K562 (cell line): ENCODE measurements around the gene SOAT2. TPM values are rescaled to one million over a fixed set of nuclear protein-coding genes. Genes with fewer than 3 reads are reported as not detected.

Source experiments
- ATAC-seq: fragments of 200-7000 bp; cut with Tn5 transposase; 3 replicates; pipeline ENCODE4 v1.9.1; 2020; ENCODE audit warnings: moderate library complexity
- BruUV-seq: library from RNA; stranded (reverse); fragments of 400-500 nt; replicated peaks from 2 replicates; lab custom pipeline; 2021; lab: Mats Ljungman, UMichigan
- CTCF ChIA-PET: fragments of 300-600 bp; formaldehyde crosslinking; extraction: SDS; loops from one replicate; lab custom pipeline; 2021; ENCODE audit warnings: low intra/inter-chr PET ratio; lab: Yijun Ruan, JAX
- POLR2A ChIA-PET: fragments of 300-600, 350-650 bp; sonication (Branson Sonifier 250); formaldehyde crosslinking; extraction: SDS; loops from one replicate; lab custom pipeline; 2021; ENCODE audit warnings: antibody characterized with exemption, inconsistent platforms; lab: Yijun Ruan, JAX
- DNase-seq, 4 experiments: peaks; one replicate each; pipeline versions ENCODE4 v3.0.0 to v3.0.0-alpha.2; 2011 to 2018; ENCODE audit warnings: low spot score in 3 of 4, mixed read lengths in 3 of 4; ENCODE audit errors: extremely low read depth in 1 of 4
- FAIRE-seq: peaks from 2 replicates; lab custom pipeline; 2011; peaks lifted over from hg19 to GRCh38; lab: Jason Lieb, UNC
- H2AFZ ChIP-seq: 2 replicates; pipeline ENCODE4 v1.6.0; 2011; ENCODE audit warnings: low read depth, low read length, control low read depth, inconsistent platforms
- H3K27ac ChIP-seq: fragments of 200-600 bp; 3 replicates; pipeline ENCODE4 v1.8.0; 2011; ENCODE audit warnings: low read depth, mild to moderate bottlenecking, control low read depth, inconsistent platforms, low read length, moderate library complexity, mixed read lengths; ENCODE audit errors: extremely low read depth
- H3K27me3 ChIP-seq, 2 experiments: fragments of 300-600 bp in 1 of 2; 2 replicates in 1 of 2; 3 replicates in 1 of 2; pipeline versions ENCODE4 v1.6.0 to v1.8.0; 2011; ENCODE audit warnings: inconsistent platforms in 2 of 2, low read length in 2 of 2, mild to moderate bottlenecking in 1 of 2, mixed read lengths in 1 of 2, moderate library complexity in 1 of 2; ENCODE audit not compliant: control insufficient read depth in 2 of 2, insufficient read depth in 2 of 2
- H3K36me3 ChIP-seq: fragments of 300-600 bp; 3 replicates; pipeline ENCODE4 v1.8.0; 2011; ENCODE audit warnings: mild to moderate bottlenecking, low read length, inconsistent platforms; ENCODE audit not compliant: control insufficient read depth, insufficient read depth
- H3K4me1 ChIP-seq, 2 experiments: fragments of 200-600 bp in 1 of 2; replicated peaks in 1 of 2; 2 replicates in 1 of 2; 3 replicates in 1 of 2; pipeline versions ENCODE4 v1.5.1 to v1.8.0; 2011; ENCODE audit warnings: inconsistent platforms in 2 of 2, low read length in 2 of 2, mild to moderate bottlenecking in 1 of 2, mixed read lengths in 1 of 2, moderate library complexity in 1 of 2; ENCODE audit not compliant: control insufficient read depth in 2 of 2, insufficient read depth in 2 of 2
- H3K4me2 ChIP-seq: 2 replicates; pipeline ENCODE4 v1.6.1; 2011; ENCODE audit warnings: low read length, control low read depth, inconsistent platforms, mixed read lengths; ENCODE audit not compliant: insufficient read depth
- H3K4me3 ChIP-seq: fragments of 200-600 bp; sonication (generic), shearing (Covaris generic); 2 replicates; pipeline ENCODE4 v1.5.1; 2016; ENCODE audit warnings: control low read depth, inconsistent platforms
- H3K79me2 ChIP-seq: fragments of 200-600 bp; 3 replicates; pipeline ENCODE4 v1.8.0; 2011; ENCODE audit warnings: low read length, inconsistent platforms; ENCODE audit not compliant: control insufficient read depth, insufficient read depth
- H3K9ac ChIP-seq, 2 experiments: 2 replicates each; pipeline versions ENCODE4 v1.6.0 to v1.6.1; 2011; ENCODE audit warnings: low read depth in 2 of 2, low read length in 2 of 2, control low read depth in 1 of 2, inconsistent platforms in 1 of 2, mild to moderate bottlenecking in 1 of 2, mixed read lengths in 1 of 2; ENCODE audit not compliant: insufficient read depth in 1 of 2
- H3K9me1 ChIP-seq: one replicate; pipeline ENCODE4 v1.6.0; 2011; ENCODE audit warnings: inconsistent platforms, mild to moderate bottlenecking, low read length, moderate library complexity; ENCODE audit not compliant: control insufficient read depth, insufficient read depth
- H3K9me3 ChIP-seq: replicated peaks from 2 replicates; pipeline ENCODE4 v1.5.1; 2011; ENCODE audit warnings: low read depth, low read length, inconsistent platforms; ENCODE audit not compliant: control insufficient read depth, insufficient read depth
- H4K20me1 ChIP-seq: replicated peaks from 2 replicates; pipeline ENCODE4 v1.6.1; 2011; ENCODE audit warnings: low read length, inconsistent platforms, mixed read lengths; ENCODE audit not compliant: control insufficient read depth, insufficient read depth
- EP400 ChIP-seq: fragments of 450-650 bp; IDR thresholded peaks from 2 replicates; pipeline ENCODE4 v1.6.1; 2017; ENCODE audit warnings: antibody characterized with exemption, mild to moderate bottlenecking, moderate library complexity
- ERF ChIP-seq: fragments of 450-650 bp; formaldehyde crosslinking; IDR thresholded peaks from 2 replicates; pipeline ENCODE4 v1.4.0; 2020; ENCODE audit warnings: mild to moderate bottlenecking, mixed read lengths
- ETS2 ChIP-seq: IDR thresholded peaks from 2 replicates; pipeline ENCODE4 v1.6.1; 2016; ENCODE audit warnings: borderline replicate concordance, missing genetic modification characterization, mild to moderate bottlenecking, moderate library complexity, missing compliant biosample characterization; ENCODE audit not compliant: poor library complexity, severe bottlenecking
- ETV6 ChIP-seq, 3 experiments: fragments of 150-350 bp in 1 of 3; sonication (generic) in 1 of 3; formaldehyde crosslinking in 1 of 3; IDR thresholded peaks; 2 replicates each; pipeline versions ENCODE4 v1.6.1 to v1.8.0; 2014 to 2022; ENCODE audit warnings: borderline replicate concordance in 2 of 3, low read depth in 2 of 3, antibody characterized with exemption in 1 of 3, low read length in 1 of 3, mild to moderate bottlenecking in 1 of 3, missing genetic modification reagents in 1 of 3
- HDAC1 ChIP-seq, 2 experiments: fragments of 450-650 bp; IDR thresholded peaks; 2 replicates each; pipeline ENCODE4 v1.6.1; 2016 to 2017; ENCODE audit warnings: inconsistent platforms in 1 of 2, mild to moderate bottlenecking in 1 of 2, moderate library complexity in 1 of 2
- HES1 ChIP-seq: fragments of 450-650 bp; IDR thresholded peaks from 2 replicates; pipeline ENCODE4 v1.6.1; 2016; ENCODE audit warnings: low read depth, mild to moderate bottlenecking, moderate library complexity
- NFRKB ChIP-seq: fragments of 450-650 bp; IDR thresholded peaks from 2 replicates; pipeline ENCODE4 v1.6.1; 2016; ENCODE audit warnings: low read depth
- NKRF ChIP-seq: fragments of 450-650 bp; IDR thresholded peaks from 2 replicates; pipeline ENCODE4 v1.6.1; 2016; ENCODE audit warnings: borderline replicate concordance
- RFX1 ChIP-seq: fragments of 450-650 bp; IDR thresholded peaks from 2 replicates; pipeline ENCODE4 v1.6.1; 2016; ENCODE audit warnings: mild to moderate bottlenecking, moderate library complexity
- SIN3A ChIP-seq, 2 experiments: fragments of 150-350 bp in 1 of 2; IDR thresholded peaks; 2 replicates each; pipeline ENCODE4 v1.6.1; 2011 to 2016; ENCODE audit warnings: borderline replicate concordance in 2 of 2, low read depth in 2 of 2, low read length in 2 of 2, mild to moderate bottlenecking in 2 of 2, moderate library complexity in 2 of 2; ENCODE audit not compliant: control insufficient read depth in 1 of 2
- SP1 ChIP-seq: sonication (generic); formaldehyde crosslinking; IDR thresholded peaks from 2 replicates; pipeline ENCODE4 v1.8.1; 2022; ENCODE audit warnings: mild to moderate bottlenecking, missing genetic modification reagents
- THAP12 ChIP-seq: fragments of 250-450 bp; sonication (Bioruptor Pico); IDR thresholded peaks from 2 replicates; pipeline ENCODE4 v1.9.0; 2021; ENCODE audit warnings: mild to moderate bottlenecking, inconsistent platforms
- THRAP3 ChIP-seq: fragments of 450-650 bp; IDR thresholded peaks from 2 replicates; pipeline ENCODE4 v1.6.1; 2016; ENCODE audit warnings: mild to moderate bottlenecking, inconsistent platforms, borderline replicate concordance
- ZFX ChIP-seq: sonication (generic); formaldehyde crosslinking; IDR thresholded peaks from 2 replicates; pipeline ENCODE4 v1.8.0; 2022; ENCODE audit warnings: mild to moderate bottlenecking, missing genetic modification reagents, moderate library complexity
- ZNF23 ChIP-seq: fragments of 250-450 bp; sonication (Bioruptor Pico); IDR thresholded peaks from 2 replicates; pipeline ENCODE4 v1.4.0; 2020; ENCODE audit warnings: mild to moderate bottlenecking
- WGBS: fragments of 100-300 bp; shearing (Covaris generic); methylation state at CpG from one replicate; pipeline ENCODE4 v1.1.6; 2016; ENCODE audit warnings: low coverage, mixed read lengths; ENCODE audit not compliant: insufficient coverage; ENCODE audit errors: missing lambda C conversion rate; 5-methylcytosine and 5-hydroxymethylcytosine counted together
- in situ Hi-C: fragments of 300-500 bp; cut with MboI; formaldehyde crosslinking; loops from 4 replicates; pipeline ENCODE4 v1.15.0; 2018; ENCODE audit warnings: inconsistent platforms, mixed read lengths
- intact Hi-C: fragments of 100-400 bp; cut with micrococcal nuclease; formaldehyde crosslinking; loops from 2 replicates; pipeline ENCODE4 v1.14.2; 2022
- polyA plus RNA-seq, 8 experiments: library from polyadenylated mRNA; depleted of rRNA in 4 of 8; stranded (reverse) in 5 of 8; unstranded in 3 of 8; fragments of >200 nt; fragmentation: Nextera tagmentation in 2 of 8; fragmentation: Illumina TruSeq in 1 of 8; extraction: Ambion mirVana in 2 of 8; extraction: Trizol in 1 of 8; gene quantifications; 2 replicates each; pipeline versions ENCODE4 v1.2.1 to v1.2.3, GENCODE V29; 2011 to 2014; ENCODE audit warnings: inconsistent platforms in 1 of 8, missing spikeins in 1 of 8
- total RNA-seq, 7 experiments: library from RNA; depleted of rRNA in 6 of 7; stranded (reverse); fragments of >200 nt in 6 of 7; fragmentation: Illumina TruSeq in 2 of 7; extraction: Trizol in 2 of 7; gene quantifications; 2 replicates each; pipeline versions ENCODE4 v1.2.1 to v1.2.3, GENCODE V29; 2011 to 2021; ENCODE audit warnings: low replicate concordance in 1 of 7

SOAT2 gene
- total and polyA plus RNA-seq, 9 of the 15 experiments (the other 6 are each of a cell fraction or from before 2014, with no cell fraction given): 0.04 TPM; not detected in 8

- Histone ChIP-seq H2AFZ (peak overlapping the region; percentile 79), H3K27ac (peak overlapping the region; percentile 51), H3K9me1 (no peaks in the 10 kb centered on the region), H3K79me2 (peaks cover 8% of the 10 kb centered on the region; the same call in 2 of the 3 replicates), H3K4me2 (peak overlapping the region; percentile 95), H3K4me3 (peak overlapping the region; percentile 58), H3K36me3 (peaks cover 12% of the 10 kb centered on the region; the same call in 2 of the 3 replicates), H3K9ac (peak overlapping the region; percentile 75 to 91), H3K4me1 (peaks cover 5 to 17% of the 10 kb centered on the region in 2 experiments; a peak in 3 of 5 replicates), H3K27me3 (no peaks in the 10 kb centered on the region), H4K20me1 (no peaks in the 10 kb centered on the region), H3K9me3 (no peaks in the 10 kb centered on the region)
- FAIRE-seq (peak; percentile 69), ATAC-seq (peak; percentile 31), DNase-seq (no peak)
- intact Hi-C loops (no loop called here), in situ Hi-C loops (no loop called here)
- ChIA-PET POLR2A (interaction anchor here (0.6 to 2.3 kb wide), 18 partner anchors 13 to 422 kb away, joined by 3 to 12 read pairs (median 3); partner anchors contain the start of genes CSAD, IGFBP6 and TARBP2), CTCF (no interaction called here)
- BruUV-seq: TSS peak; percentile 52
- WGBS: 10% methylated on average over 19 of the region's 25 CpGs
- TF ChIP-seq NKRF (peak; percentile 72; the same call in 1 of the 2 replicates), SIN3A (IDR thresholded peaks at IDR 0.05; ENCODE audit: borderline replicate concordance in 2 of 2, control insufficient read depth in 1 of 2, low read depth in 2 of 2, low read length in 2 of 2) (peak in 1 of 2 experiments; percentile 66; a peak in 1 of 4 replicates), THAP12 (peak; percentile 27; the same call in 1 of the 2 replicates), EP400 (peak; percentile 64), ETV6 (IDR thresholded peaks at IDR 0.05; ENCODE audit: borderline replicate concordance in 1 of 2, low read depth in 2 of 2, low read length in 1 of 2) (no peak), ETV6 (CRISPR knock-in tag; IDR thresholded peaks at IDR 0.05; ENCODE audit: borderline replicate concordance) (no peak), ZNF23 (CRISPR knock-in tag) (no peak), ETS2 (tag) (no peak), RFX1 (no peak), HES1 (no peak), THRAP3 (no peak), HDAC1 (IDR thresholded peaks at IDR 0.05) (peak in 1 of 2 experiments; percentile 40; a peak in 2 of 4 replicates), ZFX (CRISPR knock-in tag) (peak; percentile 81), NFRKB (no peak), SP1 (CRISPR knock-in tag) (no peak; the same call in 1 of the 2 replicates), ERF (CRISPR knock-in tag) (0 out of 2 replicates have a peak, but pooled peaks have one; percentile 76)
Measured at GRCh38 chr12:53078425-53079225, 24.7 kb upstream of the SOAT2 start.
